Activated T-helper 1 cell treated with anti-CD3 and anti-CD28 coated beads, Interleukin-12 subunit alpha, Interleukin-12 subunit beta, Interleukin-2, Interleukin-4 antibody, amounts not matched to agents 30 ng/mL and 10 ng/mL and 1 ng/mL, durations not matched to agents 14 hours and 24 hours and 36 hours (primary cell): ENCODE data around the gene UBA52. TPM values are rescaled to one million over a fixed set of nuclear protein-coding genes. Genes with fewer than 3 reads are reported as not detected.
A peak's percentile ranks its signal among the peaks of the same experiment; 100 is the strongest.

Experiments used
- DNase-seq: peaks from one replicate; pipeline ENCODE4 v3.0.0; 2021; ENCODE audit warnings: low spot score
- H3K27ac Mint-ChIP-seq: one replicate; pipeline ENCODE4 v1.8.0; 2021; ENCODE audit warnings: mild to moderate bottlenecking, mixed read lengths
- H3K27me3 Mint-ChIP-seq: one replicate; pipeline ENCODE4 v1.8.0; 2022; ENCODE audit warnings: mild to moderate bottlenecking, moderate library complexity, mixed read lengths; ENCODE audit not compliant: insufficient read depth
- H3K36me3 Mint-ChIP-seq: one replicate; pipeline ENCODE4 v1.8.0; 2021; ENCODE audit warnings: low read depth, mixed read lengths
- H3K4me1 Mint-ChIP-seq: one replicate; pipeline ENCODE4 v1.8.0; 2021; ENCODE audit warnings: low read depth, mixed read lengths
- H3K4me3 Mint-ChIP-seq: one replicate; pipeline ENCODE4 v1.8.0; 2021; ENCODE audit warnings: mild to moderate bottlenecking, moderate library complexity, mixed read lengths
- H3K9me3 Mint-ChIP-seq: one replicate; pipeline ENCODE4 v1.8.0; 2021; ENCODE audit warnings: mixed read lengths
- intact Hi-C: fragments of 100-400 bp; cut with micrococcal nuclease; formaldehyde crosslinking; loops from one replicate; pipeline ENCODE4 v1.15.1; 2024
- total RNA-seq: library from RNA; stranded (reverse); gene quantifications from 2 replicates; pipeline ENCODE4 v1.2.3, GENCODE V29; 2022

Gene UBA52
- total RNA-seq, 1 donor from 2014 or later = 1,500 TPM

DNA sequence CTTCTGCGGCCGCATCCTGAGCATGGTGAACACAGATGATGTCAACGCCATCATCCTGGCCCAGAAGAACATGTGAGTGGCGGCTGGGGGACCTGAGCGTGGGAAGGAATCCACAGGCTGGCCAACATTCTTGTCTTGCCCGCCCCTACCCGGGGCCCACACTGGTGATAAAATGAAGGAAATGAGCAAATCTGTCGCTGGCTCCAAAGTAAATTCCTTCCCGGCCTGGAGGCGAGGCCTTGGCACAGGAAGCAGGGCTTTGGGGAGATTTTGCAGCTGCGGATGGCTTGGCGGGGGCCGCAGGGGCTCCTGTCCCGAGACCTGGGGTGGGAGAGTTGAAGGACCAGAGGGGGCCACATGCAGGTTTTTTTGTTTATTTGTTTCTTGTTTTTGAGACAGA is 9.6 kb upstream of the UBA52 start:
- Mint-ChIP-seq H3K36me3 (peaks cover 25% of the 10 kb centered on the region), H3K27ac (no peak overlapping the region), H3K27me3 (no peaks in the 10 kb centered on the region), H3K9me3 (no peaks in the 10 kb centered on the region), H3K4me1 (peaks cover 20% of the 10 kb centered on the region), H3K4me3 (no peak overlapping the region)
- intact Hi-C loops = no loop called here
- no peak for DNase-seq

DNA sequence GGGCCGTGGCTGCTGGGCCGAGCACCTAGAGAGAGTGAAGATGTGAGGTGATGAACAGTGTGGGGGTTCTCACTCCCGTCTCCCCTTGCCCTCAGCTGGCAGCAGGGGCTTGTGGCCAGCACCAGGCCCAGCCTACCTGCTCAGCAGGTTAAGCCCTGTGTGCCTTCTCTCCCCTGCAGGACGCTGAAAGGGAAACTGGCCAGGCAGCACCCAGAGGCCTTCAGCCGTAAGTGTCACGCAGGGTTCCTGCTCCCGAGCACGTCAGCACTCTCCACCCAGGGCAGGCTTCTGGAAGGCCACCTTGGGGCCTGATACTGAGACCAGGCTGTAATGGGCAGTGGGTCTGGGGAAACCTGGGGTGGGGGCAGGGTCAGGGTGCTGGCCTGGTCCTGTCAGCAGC is 4.7 kb upstream of the UBA52 start:
- DNase-seq = no peak
- Mint-ChIP-seq H3K36me3 (peaks cover 32% of the 10 kb centered on the region), H3K27me3 (no peaks in the 10 kb centered on the region), H3K9me3 (no peaks in the 10 kb centered on the region), H3K27ac (no peak overlapping the region), H3K4me3 (no peak overlapping the region), H3K4me1 (peaks cover 6% of the 10 kb centered on the region)
- intact Hi-C loops = no loop called here

DNA sequence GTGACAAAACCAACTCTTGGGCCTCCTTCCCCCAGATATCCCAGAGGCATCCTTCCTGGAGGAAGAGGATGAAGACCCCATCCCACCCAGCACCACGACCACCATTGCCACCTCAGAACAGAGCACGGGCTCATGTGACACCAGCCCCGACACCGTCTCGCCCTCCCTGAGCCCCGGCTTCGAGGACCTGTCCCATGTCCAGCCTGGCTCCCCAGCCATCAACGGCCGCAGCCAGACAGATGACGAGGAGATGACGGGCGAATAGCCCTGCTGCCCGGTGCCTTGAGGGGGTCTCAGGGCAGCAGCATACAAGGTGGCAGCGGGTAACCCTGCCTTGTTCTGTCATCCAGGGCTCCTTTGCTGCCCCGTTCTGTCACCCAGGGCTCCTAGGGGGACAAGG is 3.3 kb upstream of the UBA52 start:
- H3K4me3 Mint-ChIP-seq = no peak overlapping the region
- intact Hi-C loops = no loop called here
- H3K27ac Mint-ChIP-seq = no peak overlapping the region
- no peak for DNase-seq
- no peaks in the 10 kb centered on the region for H3K9me3 Mint-ChIP-seq
- peaks cover 18% of the 10 kb centered on the region for H3K4me1 Mint-ChIP-seq
- H3K36me3 Mint-ChIP-seq = peaks cover 37% of the 10 kb centered on the region
- H3K27me3 Mint-ChIP-seq = no peaks in the 10 kb centered on the region

DNA sequence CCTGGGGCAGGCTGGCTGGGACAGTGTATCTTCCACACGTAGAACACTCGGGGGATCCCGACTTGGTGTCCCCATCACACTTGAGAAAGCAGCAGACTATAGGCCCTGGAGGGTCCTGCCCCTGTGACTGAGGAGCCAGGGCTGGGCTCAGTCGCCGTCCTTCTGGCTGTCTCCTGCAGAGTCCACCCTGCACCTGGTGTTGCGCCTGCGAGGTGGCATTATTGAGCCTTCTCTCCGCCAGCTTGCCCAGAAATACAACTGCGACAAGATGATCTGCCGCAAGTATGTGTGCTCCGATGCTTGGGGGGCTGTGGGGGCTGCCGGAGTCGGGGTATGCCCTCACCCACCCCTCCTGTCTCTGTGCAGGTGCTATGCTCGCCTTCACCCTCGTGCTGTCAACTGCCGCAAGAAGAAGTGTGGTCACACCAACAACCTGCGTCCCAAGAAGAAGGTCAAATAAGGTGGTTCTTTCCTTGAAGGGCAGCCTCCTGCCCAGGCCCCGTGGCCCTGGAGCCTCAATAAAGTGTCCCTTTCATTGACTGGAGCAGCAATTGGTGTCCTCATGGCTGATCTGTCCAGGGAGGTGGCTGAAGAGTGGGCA is 3.1 kb downstream of the UBA52 start:
- DNase-seq = no peak
- H3K4me1 Mint-ChIP-seq = peaks cover 32% of the 10 kb centered on the region
- intact Hi-C loops = loop anchor here (5.0 kb wide), 3 partner anchors 63 to 258 kb away; partner anchors contain the start of genes KLHL26 and UPF1
- H3K4me3 Mint-ChIP-seq = peak overlapping the region; percentile 15
- H3K27me3 Mint-ChIP-seq = no peaks in the 10 kb centered on the region
- H3K9me3 Mint-ChIP-seq = no peaks in the 10 kb centered on the region
- peaks cover 54% of the 10 kb centered on the region for H3K36me3 Mint-ChIP-seq
- no peak overlapping the region for H3K27ac Mint-ChIP-seq

DNA sequence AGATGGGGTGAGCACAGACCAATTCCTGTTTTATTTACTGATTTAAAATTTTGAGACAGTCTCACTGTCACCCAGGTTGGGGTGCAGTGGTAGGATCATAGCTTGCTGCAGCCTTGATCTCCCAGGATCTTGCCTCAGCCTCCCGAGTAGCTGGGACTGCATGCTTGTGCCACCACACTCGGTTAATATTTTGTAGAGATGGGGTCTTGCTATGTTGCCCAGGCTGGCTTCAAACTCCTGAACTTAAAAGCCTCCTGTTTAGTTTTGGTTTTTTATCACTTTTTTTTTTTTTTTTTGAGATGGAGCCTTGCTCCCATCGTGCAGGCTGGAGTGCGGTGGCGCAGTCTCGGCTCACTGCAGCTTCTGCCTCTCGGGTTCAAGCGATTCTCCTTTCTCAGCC is 4.7 kb downstream of the UBA52 start:
- H3K27ac Mint-ChIP-seq = no peak overlapping the region
- no peak overlapping the region for H3K4me3 Mint-ChIP-seq
- H3K4me1 Mint-ChIP-seq = peaks cover 28% of the 10 kb centered on the region
- H3K9me3 Mint-ChIP-seq = no peaks in the 10 kb centered on the region
- no peaks in the 10 kb centered on the region for H3K27me3 Mint-ChIP-seq
- intact Hi-C loops = no loop called here
- peaks cover 49% of the 10 kb centered on the region for H3K36me3 Mint-ChIP-seq
- DNase-seq = no peak

DNA sequence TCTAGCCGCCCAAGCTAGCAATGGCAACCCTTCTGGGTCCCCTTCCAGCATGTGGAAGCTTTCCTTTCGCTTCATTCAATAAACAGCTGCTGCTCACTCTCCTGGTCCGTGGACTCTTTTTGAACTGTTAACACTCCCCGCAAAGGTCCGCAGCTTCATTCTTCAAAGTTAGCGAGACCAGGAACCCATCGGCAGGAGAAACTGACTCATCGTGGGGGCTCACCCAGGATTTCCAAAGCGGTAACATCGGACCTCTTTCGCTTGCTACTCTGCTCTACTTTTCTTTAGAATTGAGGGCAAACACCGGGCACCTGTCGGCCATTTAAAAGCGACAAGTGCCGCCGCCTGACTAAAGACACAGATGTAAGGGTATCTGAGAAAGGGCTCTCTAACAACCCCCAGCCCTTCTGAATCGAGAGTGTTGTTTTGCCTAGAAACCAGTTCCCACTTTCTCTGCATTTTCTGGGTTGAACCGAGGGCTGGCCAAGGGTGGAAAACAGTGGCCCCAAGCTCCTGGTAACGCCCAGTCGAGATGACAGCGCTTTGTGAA is 5.8 kb downstream of the UBA52 start:
- Mint-ChIP-seq H3K27me3 (no peaks in the 10 kb centered on the region), H3K4me3 (no peak overlapping the region), H3K4me1 (peaks cover 23% of the 10 kb centered on the region), H3K27ac (no peak overlapping the region), H3K9me3 (no peaks in the 10 kb centered on the region), H3K36me3 (peaks cover 46% of the 10 kb centered on the region)
- intact Hi-C loops = no loop called here
- no peak for DNase-seq

DNA sequence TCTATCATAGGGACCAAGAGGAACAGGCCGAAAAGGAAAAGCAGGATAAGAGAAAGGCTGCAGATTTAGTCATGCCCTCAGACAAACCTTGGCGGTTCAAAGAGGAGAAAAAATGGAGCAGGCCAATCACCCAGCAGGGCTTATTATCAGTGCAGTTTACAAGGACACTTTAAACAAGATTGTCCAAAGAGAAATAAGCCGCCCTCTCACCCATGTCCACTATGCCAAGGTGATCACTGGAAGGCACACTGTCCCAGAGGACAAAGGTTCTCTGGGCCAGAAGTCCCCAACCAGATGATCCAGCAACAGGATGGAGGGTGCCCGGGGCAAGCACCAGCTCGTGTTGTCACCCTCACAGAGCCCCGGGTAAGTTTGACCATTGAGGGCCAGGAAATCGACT is 8.7 kb downstream of the UBA52 start:
- H3K4me3 Mint-ChIP-seq = no peak overlapping the region
- intact Hi-C loops = no loop called here
- no peaks in the 10 kb centered on the region for H3K9me3 Mint-ChIP-seq
- H3K4me1 Mint-ChIP-seq = peaks cover 14% of the 10 kb centered on the region
- no peak overlapping the region for H3K27ac Mint-ChIP-seq
- no peak for DNase-seq
- peaks cover 23% of the 10 kb centered on the region for H3K36me3 Mint-ChIP-seq
- no peaks in the 10 kb centered on the region for H3K27me3 Mint-ChIP-seq

DNA sequence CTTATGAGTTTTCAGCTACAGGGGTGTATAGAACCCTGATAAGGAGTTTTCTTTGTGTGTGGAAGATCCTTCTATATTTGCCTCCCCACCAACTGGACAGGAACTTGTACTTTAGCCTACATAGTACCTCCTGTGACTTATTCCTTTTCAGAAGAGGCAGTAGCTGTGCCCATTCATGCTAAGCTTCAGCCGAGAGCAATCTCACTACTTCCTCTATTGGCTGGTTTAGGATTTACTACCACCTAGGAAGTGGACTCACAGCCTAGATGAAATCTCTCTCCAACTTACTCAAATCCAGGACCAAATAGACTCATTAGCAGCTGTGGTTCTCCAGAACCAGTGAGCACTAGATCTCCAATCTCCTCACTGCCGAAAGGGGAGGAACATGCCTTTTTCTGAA is 14.6 kb downstream of the UBA52 start:
- H3K27ac Mint-ChIP-seq = peak overlapping the region; percentile 84
- no peaks in the 10 kb centered on the region for H3K9me3 Mint-ChIP-seq
- H3K4me1 Mint-ChIP-seq = peaks cover 43% of the 10 kb centered on the region
- H3K27me3 Mint-ChIP-seq = no peaks in the 10 kb centered on the region
- peak overlapping the region; percentile 45 for H3K4me3 Mint-ChIP-seq
- DNase-seq = no peak
- intact Hi-C loops = loop anchor here (5.0 kb wide), 3 partner anchors 96 to 246 kb away; partner anchors contain the start of genes CRTC1 and UPF1
- peaks cover 15% of the 10 kb centered on the region for H3K36me3 Mint-ChIP-seq

DNA sequence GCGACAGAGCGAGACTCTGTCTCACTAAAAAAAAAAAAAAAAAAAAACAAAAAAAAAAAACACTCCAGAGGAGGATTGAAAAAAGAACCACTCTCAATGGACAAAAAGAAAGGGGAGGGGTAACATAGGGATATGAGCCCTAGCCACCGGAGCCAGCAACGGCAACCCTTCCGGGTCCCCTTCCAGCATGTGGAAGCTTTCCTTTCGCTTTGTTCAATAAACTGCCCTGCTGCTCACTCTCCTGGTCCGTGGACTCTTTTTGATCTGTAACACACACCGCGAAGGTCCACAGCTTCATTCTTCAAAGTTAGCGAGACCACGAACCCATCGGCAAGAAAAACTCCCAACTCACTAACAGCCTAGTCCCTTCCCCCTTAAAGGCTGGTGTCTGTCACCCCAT is 15.9 kb downstream of the UBA52 start:
- H3K27me3 Mint-ChIP-seq = no peaks in the 10 kb centered on the region
- intact Hi-C loops = loop anchor here (5.0 kb wide), 3 partner anchors 95 to 245 kb away; partner anchors contain the start of genes CRTC1 and UPF1
- peaks cover 43% of the 10 kb centered on the region for H3K4me1 Mint-ChIP-seq
- peak overlapping the region; percentile 90 for H3K4me3 Mint-ChIP-seq
- H3K9me3 Mint-ChIP-seq = no peaks in the 10 kb centered on the region
- DNase-seq = no peak
- H3K27ac Mint-ChIP-seq = peak overlapping the region; percentile 90
- H3K36me3 Mint-ChIP-seq = peaks cover 18% of the 10 kb centered on the region

DNA sequence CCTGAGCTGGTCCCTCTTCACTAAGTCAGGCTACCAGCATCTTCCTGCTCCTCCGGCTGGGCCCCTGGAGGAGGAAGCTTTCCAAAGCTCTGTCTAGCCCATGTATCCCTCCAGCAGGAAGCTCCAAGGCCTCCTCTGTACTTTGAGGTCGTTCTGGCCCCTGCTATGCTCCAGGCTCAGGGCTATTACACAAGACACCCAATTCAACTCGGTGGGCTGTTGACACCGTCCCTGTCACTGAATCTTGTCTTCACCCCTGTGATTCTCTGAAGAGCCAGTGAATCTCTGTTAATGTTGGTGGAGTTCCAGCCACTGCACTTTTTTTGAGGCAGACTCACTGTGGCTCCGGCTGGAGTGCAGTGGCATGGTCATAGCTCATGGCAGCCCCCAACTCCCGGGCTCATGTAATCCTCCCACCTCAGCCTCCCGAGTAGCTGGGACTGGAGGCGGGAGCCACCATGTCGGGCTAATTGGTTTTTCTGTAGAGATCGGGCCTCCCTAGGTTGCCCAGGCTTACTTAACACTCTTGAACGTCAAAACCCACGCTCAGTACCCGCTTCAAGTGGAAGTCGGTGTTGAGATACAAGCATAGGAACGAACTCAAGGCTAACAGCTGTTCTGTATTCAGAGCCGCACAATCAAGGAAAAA is 16.4 kb downstream of the UBA52 start:
- Mint-ChIP-seq H3K27ac (peak overlapping the region; percentile 90), H3K4me3 (peak overlapping the region; percentile 90)

DNA sequence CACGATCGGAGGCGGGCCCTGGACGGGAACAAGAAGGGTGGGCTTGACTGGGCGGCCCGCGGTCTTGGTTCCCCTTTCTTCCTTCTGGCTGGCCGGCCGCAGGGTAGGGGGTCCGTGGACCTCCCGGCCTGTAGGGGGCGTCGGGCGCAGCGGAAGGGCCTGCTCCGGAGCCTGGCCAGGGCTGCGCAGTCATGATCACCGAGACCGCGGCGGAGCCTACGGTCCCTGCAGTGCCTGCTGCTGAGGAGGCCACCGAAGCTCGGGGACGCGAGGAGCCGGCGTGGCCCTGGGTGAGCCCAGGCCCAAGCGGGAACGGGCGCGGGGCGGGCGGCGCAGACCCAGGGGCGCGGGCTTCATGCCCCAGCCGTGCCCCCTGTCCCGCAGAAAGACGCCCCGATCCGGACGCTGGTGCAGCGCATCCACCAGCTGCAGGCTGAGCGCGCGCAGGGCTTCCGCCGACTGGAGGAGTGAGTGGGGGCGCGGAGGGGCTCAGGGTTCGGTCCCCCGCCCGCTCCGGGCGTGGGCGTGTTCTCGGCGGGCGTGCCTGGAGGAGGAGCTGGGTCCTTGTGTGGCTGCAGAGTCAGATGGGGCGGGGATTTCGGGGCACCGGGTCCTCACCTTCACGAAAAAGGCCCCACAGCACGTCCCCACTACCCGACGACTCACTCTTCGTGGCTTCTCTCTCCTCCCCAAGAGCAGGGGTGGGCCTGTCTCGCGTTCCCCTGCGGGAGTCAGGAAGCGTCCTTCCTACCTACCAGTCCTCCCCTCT is 17.1 kb downstream of the UBA52 start, which contains the start of gene REX1BD:
REX1BD (plus strand) TSS at position 188 of the 769 bp plus-strand sequence; CDS start at position 192, 4 bp downstream.
- peaks cover 43% of the 10 kb centered on the region for H3K4me1 Mint-ChIP-seq
- intact Hi-C loops = loop anchor here (1.0 to 5.0 kb wide), 9 partner anchors 17 to 331 kb away; partner anchors contain the start of genes COPE, CRTC1, DDX49 and ELL
- no peaks in the 10 kb centered on the region for H3K27me3 Mint-ChIP-seq
- peaks cover 18% of the 10 kb centered on the region for H3K36me3 Mint-ChIP-seq
- peak within 1 kb of the TSS; percentile 90 for H3K4me3 Mint-ChIP-seq
- H3K27ac Mint-ChIP-seq = peak within 1 kb of the TSS; percentile 91
- DNase-seq = peak; percentile 86
- no peaks in the 10 kb centered on the region for H3K9me3 Mint-ChIP-seq

More for the DNA sequence above, 16.4 kb downstream of the UBA52 start:
- peaks cover 43% of the 10 kb centered on the region for H3K4me1 Mint-ChIP-seq
- H3K9me3 Mint-ChIP-seq = no peaks in the 10 kb centered on the region
- no peaks in the 10 kb centered on the region for H3K27me3 Mint-ChIP-seq
- intact Hi-C loops = loop anchor here (1.0 to 5.0 kb wide), 7 partner anchors 17 to 331 kb away; partner anchors contain the start of genes COPE, CRTC1, DDX49 and ELL
- no peak for DNase-seq
- peaks cover 18% of the 10 kb centered on the region for H3K36me3 Mint-ChIP-seq

DNA sequence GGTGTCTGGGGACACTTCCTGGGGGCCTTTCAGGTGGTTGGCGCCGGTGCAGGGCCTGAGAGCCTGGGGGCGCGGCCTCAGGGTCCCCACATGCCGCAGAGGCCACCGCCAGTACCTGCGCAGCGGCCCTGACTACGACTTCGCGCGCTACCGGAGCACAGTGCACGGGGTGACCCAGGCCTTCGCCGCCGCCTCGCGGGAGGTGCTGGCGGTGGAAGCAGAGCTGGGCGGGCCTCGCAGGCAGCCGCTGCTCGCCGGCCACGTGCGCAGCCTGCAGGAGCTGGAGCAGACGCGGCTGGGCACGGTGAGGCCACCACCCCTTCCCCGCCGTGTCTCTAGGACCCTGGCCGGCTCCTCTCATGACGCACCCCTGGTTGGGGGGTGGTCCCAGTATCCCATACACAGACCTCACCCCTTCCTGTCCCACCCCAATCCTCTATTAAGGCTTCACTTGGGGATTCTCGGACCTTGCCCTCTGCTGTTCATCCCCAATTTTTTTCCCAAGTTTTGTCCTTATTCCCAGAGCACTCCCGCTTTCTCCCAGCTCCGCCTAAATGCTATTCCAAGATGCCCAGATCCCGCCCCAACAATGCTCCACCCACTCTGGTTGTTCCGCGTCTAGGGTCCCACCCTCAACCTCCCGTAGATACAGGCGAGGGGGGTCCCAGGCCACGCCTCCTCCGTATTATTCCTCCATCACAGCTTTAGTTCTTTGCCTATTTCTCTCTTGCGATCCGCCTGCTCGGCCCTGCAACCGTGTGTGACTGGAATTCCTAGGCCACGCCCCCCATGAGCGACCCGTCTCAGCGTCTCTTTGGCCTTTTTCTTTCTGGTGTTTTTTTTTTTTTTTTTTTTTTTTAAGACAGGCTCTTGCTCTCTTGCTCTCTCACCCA is 18.0 kb downstream of the UBA52 start:
- Mint-ChIP-seq H3K36me3 (peaks cover 18% of the 10 kb centered on the region), H3K27me3 (peaks cover under 1% of the 10 kb centered on the region), H3K27ac (peak overlapping the region; percentile 91), H3K4me1 (peaks cover 39% of the 10 kb centered on the region), H3K4me3 (peak overlapping the region; percentile 90), H3K9me3 (no peaks in the 10 kb centered on the region)
- intact Hi-C loops = loop anchor here (1.0 to 5.0 kb wide), 6 partner anchors 45 to 258 kb away; partner anchors contain the start of genes CRTC1 and UPF1
- peak; percentile 67 for DNase-seq
